Stimulated activated memory B cell treated with anti-CD40 and anti-IgM and Interleukin-4, amounts not matched to agents 10 μg/mL and 1 μg/mL and 100 μg/mL, for 72 hours (primary cell): Measurements from ENCODE around the gene ARMH3.
A peak's percentile ranks its signal among the peaks of the same experiment; 100 is the strongest.

Source experiments
- ATAC-seq: fragments of 150-1000 bp; cut with Tn5 transposase; 2 replicates; pipeline ENCODE4 v1.10.0; 2021
- H3K27ac Mint-ChIP-seq: one replicate; pipeline ENCODE4 v1.8.0; 2022; ENCODE audit warnings: mild to moderate bottlenecking, mixed read lengths
- H3K27me3 Mint-ChIP-seq: one replicate; pipeline ENCODE4 v1.8.0; 2022; ENCODE audit warnings: mixed read lengths
- H3K36me3 Mint-ChIP-seq: one replicate; pipeline ENCODE4 v1.8.0; 2022; ENCODE audit warnings: mixed read lengths
- H3K4me1 Mint-ChIP-seq: one replicate; pipeline ENCODE4 v1.8.0; 2022; ENCODE audit warnings: mixed read lengths
- H3K4me3 Mint-ChIP-seq: one replicate; pipeline ENCODE4 v1.8.0; 2022; ENCODE audit warnings: mild to moderate bottlenecking, moderate library complexity, mixed read lengths
- H3K9me3 Mint-ChIP-seq: one replicate; pipeline ENCODE4 v1.8.0; 2022; ENCODE audit warnings: mixed read lengths

Gene ARMH3

GRCh38 chr10:102055647-102056419, at the start of gene ARMH3:
TSS of gene ARMH3 (minus strand) at chr10:102056173. CDS start at chr10:102040114, 16,059 bp downstream.
- Mint-ChIP-seq H3K27ac (peak within 1 kb of the TSS; percentile 87), H3K4me1 (peaks cover 36% of the 10 kb centered on the region), H3K4me3 (peak within 1 kb of the TSS; percentile 87), H3K27me3 (no peaks in the 10 kb centered on the region), H3K9me3 (no peaks in the 10 kb centered on the region), H3K36me3 (no peaks in the 10 kb centered on the region)
- ATAC-seq = peak; percentile 98

- Mint-ChIP-seq H3K4me1 (peaks cover 6% of the 10 kb centered on the region), H3K36me3 (peaks cover 33% of the 10 kb centered on the region)
Measured at GRCh38 chr10:102102421-102102820, 46.4 kb upstream of the ARMH3 start.

GRCh38 chr10:102101152-102101551, 45.2 kb upstream of the ARMH3 start:
- Mint-ChIP-seq H3K4me1 (peaks cover 6% of the 10 kb centered on the region), H3K9me3 (no peaks in the 10 kb centered on the region), H3K36me3 (peaks cover 20% of the 10 kb centered on the region), H3K27me3 (no peaks in the 10 kb centered on the region), H3K4me3 (no peak overlapping the region), H3K27ac (no peak overlapping the region)
- no peak for ATAC-seq

More at GRCh38 chr10:102102421-102102820, 46.4 kb upstream of the ARMH3 start:
- Mint-ChIP-seq H3K27me3 (no peaks in the 10 kb centered on the region), H3K27ac (no peak overlapping the region), H3K9me3 (no peaks in the 10 kb centered on the region), H3K4me3 (no peak overlapping the region)
- ATAC-seq = no peak

- H3K4me1 Mint-ChIP-seq = no peaks in the 10 kb centered on the region
- peaks cover 6% of the 10 kb centered on the region for H3K36me3 Mint-ChIP-seq
- no peaks in the 10 kb centered on the region for H3K27me3 Mint-ChIP-seq
- no peak for ATAC-seq
- no peak overlapping the region for H3K27ac Mint-ChIP-seq
- no peak overlapping the region for H3K4me3 Mint-ChIP-seq
- no peaks in the 10 kb centered on the region for H3K9me3 Mint-ChIP-seq
Measured at GRCh38 chr10:102096449-102096848, 40.5 kb upstream of the ARMH3 start.

- H3K36me3 Mint-ChIP-seq = peaks cover 9% of the 10 kb centered on the region
- no peaks in the 10 kb centered on the region for H3K27me3 Mint-ChIP-seq
- no peaks in the 10 kb centered on the region for H3K4me1 Mint-ChIP-seq
- H3K4me3 Mint-ChIP-seq = no peak overlapping the region
- no peaks in the 10 kb centered on the region for H3K9me3 Mint-ChIP-seq
- ATAC-seq = no peak
- no peak overlapping the region for H3K27ac Mint-ChIP-seq
Measured at GRCh38 chr10:102090772-102091171, 34.8 kb upstream of the ARMH3 start.

- Mint-ChIP-seq H3K27ac (no peak overlapping the region), H3K9me3 (no peaks in the 10 kb centered on the region)
Measured at GRCh38 chr10:102086196-102086595, 30.2 kb upstream of the ARMH3 start.

GRCh38 chr10:102085336-102085735, 29.4 kb upstream of the ARMH3 start:
- ATAC-seq = no peak
- Mint-ChIP-seq H3K36me3 (peaks cover 9% of the 10 kb centered on the region), H3K4me1 (no peaks in the 10 kb centered on the region), H3K4me3 (no peak overlapping the region), H3K9me3 (no peaks in the 10 kb centered on the region), H3K27ac (no peak overlapping the region), H3K27me3 (no peaks in the 10 kb centered on the region)

More at GRCh38 chr10:102086196-102086595, 30.2 kb upstream of the ARMH3 start:
- H3K36me3 Mint-ChIP-seq = peaks cover 9% of the 10 kb centered on the region
- H3K4me1 Mint-ChIP-seq = no peaks in the 10 kb centered on the region
- ATAC-seq = no peak
- no peaks in the 10 kb centered on the region for H3K27me3 Mint-ChIP-seq
- no peak overlapping the region for H3K4me3 Mint-ChIP-seq

- Mint-ChIP-seq H3K9me3 (no peaks in the 10 kb centered on the region), H3K4me3 (no peak overlapping the region), H3K27ac (no peak overlapping the region), H3K27me3 (no peaks in the 10 kb centered on the region), H3K36me3 (peaks cover 9% of the 10 kb centered on the region), H3K4me1 (no peaks in the 10 kb centered on the region)
- ATAC-seq = no peak
Measured at GRCh38 chr10:102083541-102083940, 27.6 kb upstream of the ARMH3 start.

GRCh38 chr10:102072673-102073527, 16.9 kb upstream of the ARMH3 start:
- Mint-ChIP-seq H3K27ac (no peak overlapping the region), H3K4me3 (no peak overlapping the region), H3K9me3 (no peaks in the 10 kb centered on the region), H3K27me3 (no peaks in the 10 kb centered on the region), H3K4me1 (peaks cover 7% of the 10 kb centered on the region), H3K36me3 (peaks cover 5% of the 10 kb centered on the region)
- ATAC-seq = peak; percentile 84

- H3K4me3 Mint-ChIP-seq = no peak overlapping the region
- no peaks in the 10 kb centered on the region for H3K9me3 Mint-ChIP-seq
- H3K36me3 Mint-ChIP-seq = peaks cover 13% of the 10 kb centered on the region
- ATAC-seq = no peak
- H3K27me3 Mint-ChIP-seq = no peaks in the 10 kb centered on the region
- peak overlapping the region; percentile 53 for H3K27ac Mint-ChIP-seq
- peaks cover 34% of the 10 kb centered on the region for H3K4me1 Mint-ChIP-seq
Measured at GRCh38 chr10:102069071-102069470, 13.1 kb upstream of the ARMH3 start.

- H3K4me1 Mint-ChIP-seq = peaks cover 37% of the 10 kb centered on the region
- no peak overlapping the region for H3K4me3 Mint-ChIP-seq
- no peaks in the 10 kb centered on the region for H3K9me3 Mint-ChIP-seq
- H3K27ac Mint-ChIP-seq = peak overlapping the region; percentile 6
- no peak for ATAC-seq
- H3K27me3 Mint-ChIP-seq = no peaks in the 10 kb centered on the region
- H3K36me3 Mint-ChIP-seq = peaks cover 13% of the 10 kb centered on the region
Measured at GRCh38 chr10:102068216-102068615, 12.2 kb upstream of the ARMH3 start.

GRCh38 chr10:102067091-102067916, 11.3 kb upstream of the ARMH3 start:
- no peak for ATAC-seq
- H3K9me3 Mint-ChIP-seq = no peaks in the 10 kb centered on the region
- peak overlapping the region; percentile 95 for H3K4me3 Mint-ChIP-seq
- peaks cover 13% of the 10 kb centered on the region for H3K36me3 Mint-ChIP-seq
- peaks cover 44% of the 10 kb centered on the region for H3K4me1 Mint-ChIP-seq
- no peak overlapping the region for H3K27ac Mint-ChIP-seq
- H3K27me3 Mint-ChIP-seq = no peaks in the 10 kb centered on the region

- no peak for ATAC-seq
- Mint-ChIP-seq H3K9me3 (no peaks in the 10 kb centered on the region), H3K36me3 (peaks cover 13% of the 10 kb centered on the region), H3K27ac (peak overlapping the region; percentile 94), H3K27me3 (no peaks in the 10 kb centered on the region), H3K4me1 (peaks cover 44% of the 10 kb centered on the region), H3K4me3 (peak overlapping the region; percentile 95)
Measured at GRCh38 chr10:102066399-102067088, 10.6 kb upstream of the ARMH3 start.

GRCh38 chr10:102065561-102066398, 9.8 kb upstream of the ARMH3 start:
- H3K4me3 Mint-ChIP-seq = peak overlapping the region; percentile 95
- H3K4me1 Mint-ChIP-seq = peaks cover 44% of the 10 kb centered on the region
- peaks cover 13% of the 10 kb centered on the region for H3K36me3 Mint-ChIP-seq
- ATAC-seq = peak; percentile 44
- H3K27me3 Mint-ChIP-seq = no peaks in the 10 kb centered on the region
- H3K27ac Mint-ChIP-seq = peak overlapping the region; percentile 94
- no peaks in the 10 kb centered on the region for H3K9me3 Mint-ChIP-seq
